Suprapubic skin (tissue), 4 donors: Measurements from ENCODE around the gene PDZRN3. TPM values are rescaled to one million over a fixed set of nuclear protein-coding genes. Genes with fewer than 3 reads are reported as not detected.
A peak's percentile ranks its signal among the peaks of the same experiment; 100 is the strongest.

Experiments
- DNase-seq, 2 donors: peaks; one replicate each; pipeline ENCODE4 v3.0.0-alpha.2; 2019; ENCODE audit warnings: low spot score in 2 of 2
- H3K27ac ChIP-seq: fragments of 200-600 bp; sonication (generic); one replicate; pipeline ENCODE4 v1.5.1; 2019
- H3K27me3 ChIP-seq: fragments of 200-600 bp; sonication (generic); one replicate; pipeline ENCODE4 v1.5.1; 2019
- H3K36me3 ChIP-seq: fragments of 200-600 bp; sonication (generic); one replicate; pipeline ENCODE4 v1.5.1; 2019
- H3K4me1 ChIP-seq: fragments of 200-600 bp; sonication (generic); one replicate; pipeline ENCODE4 v1.5.1; 2019
- H3K4me3 ChIP-seq: fragments of 200-600 bp; sonication (generic); one replicate; pipeline ENCODE4 v1.5.1; 2019; ENCODE audit warnings: mild to moderate bottlenecking
- H3K9me3 ChIP-seq: fragments of 200-600 bp; sonication (generic); one replicate; pipeline ENCODE4 v1.5.1; 2019
- CTCF ChIP-seq, 2 donors: fragments of 200-600 bp in 1 of 2; fragments of 450-650 bp in 1 of 2; sonication (generic) in 1 of 2; IDR thresholded peaks; one replicate each; pipeline ENCODE4 v1.5.1; 2016 to 2019; ENCODE audit warnings: antibody characterized with exemption in 2 of 2, mild to moderate bottlenecking in 1 of 2, moderate library complexity in 1 of 2
- EP300 ChIP-seq: sonication (generic); formaldehyde crosslinking; IDR thresholded peaks from one replicate; pipeline ENCODE4 v1.6.1; 2017; ENCODE audit warnings: antibody characterized with exemption
- POLR2A ChIP-seq, 2 donors: fragments of 450-650 bp; IDR thresholded peaks; one replicate each; pipeline ENCODE4 v1.6.1; 2017; ENCODE audit warnings: antibody characterized with exemption in 2 of 2, mild to moderate bottlenecking in 2 of 2, moderate library complexity in 2 of 2
- POLR2AphosphoS5 ChIP-seq, 3 donors: sonication (generic); formaldehyde crosslinking; IDR thresholded peaks; one replicate each; pipeline ENCODE4 v1.6.1; 2017; ENCODE audit warnings: antibody characterized with exemption in 3 of 3
- WGBS: methylation state at CpG from one replicate; pipeline ENCODE4 v1.1.5; 2018; 5-methylcytosine and 5-hydroxymethylcytosine counted together
- total RNA-seq, 4 donors: library from RNA; depleted of rRNA; stranded (reverse); fragments of >200 nt; gene quantifications; one replicate each; pipeline ENCODE4 v1.1.0, GENCODE V29; 2016

PDZRN3 gene
- total RNA-seq, 4 donors from 2014 or later, result 9.2 to 33.3 (median 13.7) TPM

- 45% methylated on average over 9 of the region's 9 CpGs for WGBS
- H3K4me3 ChIP-seq, result no peak overlapping the region
- no peak for DNase-seq
- H3K36me3 ChIP-seq, result no peaks in the 10 kb centered on the region
- no peaks in the 10 kb centered on the region for H3K9me3 ChIP-seq
- TF ChIP-seq POLR2A (IDR thresholded peaks at IDR 0.05) (no peak), CTCF (IDR thresholded peaks at IDR 0.05) (peak; percentile 55 to 59)
- H3K27ac ChIP-seq, result no peak overlapping the region
- peaks cover 31% of the 10 kb centered on the region for H3K4me1 ChIP-seq
- no peaks in the 10 kb centered on the region for H3K27me3 ChIP-seq
These were observed 192.6 kb downstream of the PDZRN3 start for GRCh38 chr3:73432023-73432705.

- Histone ChIP-seq H3K27me3 (no peaks in the 10 kb centered on the region), H3K36me3 (no peaks in the 10 kb centered on the region), H3K9me3 (no peaks in the 10 kb centered on the region), H3K4me3 (no peak overlapping the region), H3K4me1 (peaks cover 38% of the 10 kb centered on the region), H3K27ac (no peak overlapping the region)
- WGBS, result 55% methylated on average over 6 of the region's 6 CpGs
- no peak for TF ChIP-seq CTCF (IDR thresholded peaks at IDR 0.05)
- TF ChIP-seq POLR2AphosphoS5 (IDR thresholded peaks at IDR 0.05), result no peak
- no peak for TF ChIP-seq POLR2A (IDR thresholded peaks at IDR 0.05)
- TF ChIP-seq EP300, result no peak
- no peak for DNase-seq
These were observed 193.4 kb downstream of the PDZRN3 start for GRCh38 chr3:73431183-73431900.

GRCh38 chr3:73427048-73427706 lies 197.6 kb downstream of the PDZRN3 start:
- 64% methylated on average over 11 of the region's 11 CpGs for WGBS
- Histone ChIP-seq H3K4me3 (no peak overlapping the region), H3K4me1 (peaks cover 26% of the 10 kb centered on the region), H3K27ac (no peak overlapping the region), H3K27me3 (no peaks in the 10 kb centered on the region), H3K9me3 (no peaks in the 10 kb centered on the region), H3K36me3 (no peaks in the 10 kb centered on the region)
- DNase-seq, result no peak
- TF ChIP-seq POLR2A (IDR thresholded peaks at IDR 0.05), result no peak
- TF ChIP-seq POLR2AphosphoS5 (IDR thresholded peaks at IDR 0.05), result no peak
- TF ChIP-seq CTCF (IDR thresholded peaks at IDR 0.05), result no peak
- no peak for TF ChIP-seq EP300

- TF ChIP-seq POLR2AphosphoS5 (IDR thresholded peaks at IDR 0.05) (no peak), POLR2A (IDR thresholded peaks at IDR 0.05) (no peak), CTCF (IDR thresholded peaks at IDR 0.05) (no peak), EP300 (no peak)
- peaks cover 23% of the 10 kb centered on the region for H3K4me1 ChIP-seq
- no peaks in the 10 kb centered on the region for H3K27me3 ChIP-seq
- no peak overlapping the region for H3K4me3 ChIP-seq
- no peaks in the 10 kb centered on the region for H3K36me3 ChIP-seq
- H3K27ac ChIP-seq, result no peak overlapping the region
- WGBS, result 46% methylated on average over 7 of the region's 7 CpGs
- no peaks in the 10 kb centered on the region for H3K9me3 ChIP-seq
- DNase-seq, result no peak
These were observed 198.1 kb downstream of the PDZRN3 start for GRCh38 chr3:73426606-73427005.

GRCh38 chr3:73423116-73423515 lies 201.6 kb downstream of the PDZRN3 start:
- H3K4me1 ChIP-seq, result peaks cover 35% of the 10 kb centered on the region
- H3K27me3 ChIP-seq, result no peaks in the 10 kb centered on the region
- no peak for DNase-seq
- no peaks in the 10 kb centered on the region for H3K9me3 ChIP-seq
- H3K36me3 ChIP-seq, result no peaks in the 10 kb centered on the region
- WGBS, result 59% methylated on average over 3 of the region's 3 CpGs
- no peak for TF ChIP-seq EP300
- no peak for TF ChIP-seq CTCF (IDR thresholded peaks at IDR 0.05)
- no peak for TF ChIP-seq POLR2A (IDR thresholded peaks at IDR 0.05)
- no peak for TF ChIP-seq POLR2AphosphoS5 (IDR thresholded peaks at IDR 0.05)
- H3K4me3 ChIP-seq, result no peak overlapping the region
- H3K27ac ChIP-seq, result no peak overlapping the region
